SK-N-SH treated with all-trans-retinoic acid at 6 μM for 48 hours (cell line): ENCODE measurements around the gene OASL.

Source experiments
- ARNTL ChIP-seq: fragments of 450-650 bp; formaldehyde crosslinking; IDR thresholded peaks from 2 replicates; pipeline ENCODE4 v1.5.0; 2020; ENCODE audit warnings: low read depth, mild to moderate bottlenecking, moderate library complexity, borderline replicate concordance
- CREB5 ChIP-seq: fragments of 250-450 bp; sonication (Bioruptor Pico); IDR thresholded peaks from 2 replicates; pipeline ENCODE4 v1.5.1; 2020; ENCODE audit warnings: low read depth, mild to moderate bottlenecking, moderate library complexity
- CSDC2 ChIP-seq: fragments of 250-450 bp; sonication (Bioruptor Pico); IDR thresholded peaks from 2 replicates; pipeline ENCODE4 v1.5.0; 2020; ENCODE audit warnings: mild to moderate bottlenecking, moderate library complexity
- ESRRG ChIP-seq: fragments of 250-450 bp; sonication (Bioruptor Pico); IDR thresholded peaks from 2 replicates; pipeline ENCODE4 v1.6.1; 2021; ENCODE audit warnings: mild to moderate bottlenecking
- GLIS3 ChIP-seq: fragments of 250-450 bp; sonication (Bioruptor Pico); IDR thresholded peaks from 2 replicates; pipeline ENCODE4 v1.5.0; 2020; ENCODE audit warnings: mild to moderate bottlenecking, moderate library complexity
- ISL1 ChIP-seq: fragments of 250-450 bp; sonication (Bioruptor Pico); IDR thresholded peaks from 2 replicates; pipeline ENCODE4 v2.1.2; 2022; ENCODE audit warnings: mild to moderate bottlenecking, moderate library complexity
- RARB ChIP-seq: fragments of 250-450 bp; sonication (Bioruptor Pico); IDR thresholded peaks from 2 replicates; pipeline ENCODE4 v1.8.0; 2021; ENCODE audit warnings: mild to moderate bottlenecking, moderate library complexity
- SNAI2 ChIP-seq: fragments of 250-450 bp; sonication (Bioruptor Pico); IDR thresholded peaks from 2 replicates; pipeline ENCODE4 v1.5.0; 2020; ENCODE audit warnings: mild to moderate bottlenecking, moderate library complexity
- ZC3H10 ChIP-seq: fragments of 250-450 bp; sonication (Bioruptor Pico); IDR thresholded peaks from 2 replicates; pipeline ENCODE4 v1.5.1; 2021; ENCODE audit warnings: mild to moderate bottlenecking, moderate library complexity
- ZFP30 ChIP-seq: fragments of 450-650 bp; formaldehyde crosslinking; IDR thresholded peaks from 2 replicates; pipeline ENCODE4 v1.5.0; 2022; ENCODE audit warnings: mild to moderate bottlenecking, moderate library complexity
- ZNF565 ChIP-seq: fragments of 450-650 bp; formaldehyde crosslinking; conservative IDR thresholded peaks from 2 replicates; pipeline ENCODE4 v1.5.0; 2020; ENCODE audit warnings: low read depth, mild to moderate bottlenecking, moderate library complexity
- ZNF70 ChIP-seq: fragments of 450-650 bp; formaldehyde crosslinking; IDR thresholded peaks from 2 replicates; pipeline ENCODE4 v1.5.0; 2020; ENCODE audit warnings: mild to moderate bottlenecking, moderate library complexity
- ZNF8 ChIP-seq: fragments of 450-650 bp; formaldehyde crosslinking; IDR thresholded peaks from 2 replicates; pipeline ENCODE4 v1.5.0; 2020; ENCODE audit warnings: mild to moderate bottlenecking, moderate library complexity
- TF ChIP-seq, protein P1 (sequence below): fragments of 250-450 bp; sonication (Bioruptor Pico); IDR thresholded peaks from 2 replicates; pipeline ENCODE4 v1.5.1; 2021; ENCODE audit warnings: mild to moderate bottlenecking, moderate library complexity

GRCh38 chr12:120979220-120979861 is 59.7 kb downstream of the OASL start:
- TF ChIP-seq CSDC2 (CRISPR knock-in tag) (no peak), ZNF70 (no peak), CREB5 (CRISPR knock-in tag) (no peak), SNAI2 (CRISPR knock-in tag) (no peak), ZC3H10 (CRISPR knock-in tag) (no peak), RARB (no peak), ZNF565 (CRISPR knock-in tag) (no peak), GLIS3 (CRISPR knock-in tag) (no peak), ESRRG (no peak), ISL1 (CRISPR knock-in tag) (no peak), ZNF8 (CRISPR knock-in tag) (no peak), ARNTL (CRISPR knock-in tag) (no peak), ZFP30 (no peak)
- TF ChIP-seq, protein P1, sequence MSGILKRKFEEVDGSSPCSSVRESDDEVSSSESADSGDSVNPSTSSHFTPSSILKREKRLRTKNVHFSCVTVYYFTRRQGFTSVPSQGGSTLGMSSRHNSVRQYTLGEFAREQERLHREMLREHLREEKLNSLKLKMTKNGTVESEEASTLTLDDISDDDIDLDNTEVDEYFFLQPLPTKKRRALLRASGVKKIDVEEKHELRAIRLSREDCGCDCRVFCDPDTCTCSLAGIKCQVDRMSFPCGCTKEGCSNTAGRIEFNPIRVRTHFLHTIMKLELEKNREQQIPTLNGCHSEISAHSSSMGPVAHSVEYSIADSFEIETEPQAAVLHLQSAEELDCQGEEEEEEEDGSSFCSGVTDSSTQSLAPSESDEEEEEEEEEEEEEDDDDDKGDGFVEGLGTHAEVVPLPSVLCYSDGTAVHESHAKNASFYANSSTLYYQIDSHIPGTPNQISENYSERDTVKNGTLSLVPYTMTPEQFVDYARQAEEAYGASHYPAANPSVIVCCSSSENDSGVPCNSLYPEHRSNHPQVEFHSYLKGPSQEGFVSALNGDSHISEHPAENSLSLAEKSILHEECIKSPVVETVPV = no peak
